Parathyroid adenoma (tissue), 2 donors: ENCODE data around the gene DLL4.

Experiments used
- H2AFZ ChIP-seq: fragments of 300-600 bp; sonication (generic); one replicate; pipeline ENCODE4 v1.7.0; 2017; ENCODE audit warnings: antibody characterized with exemption, mild to moderate bottlenecking
- H3K27ac ChIP-seq: fragments of 300-600 bp; sonication (generic); one replicate; pipeline ENCODE4 v1.7.0; 2017
- H3K27me3 ChIP-seq: fragments of 300-600 bp; sonication (generic); one replicate; pipeline ENCODE4 v1.7.0; 2017; ENCODE audit warnings: low read length; ENCODE audit not compliant: control insufficient read depth, insufficient read depth
- H3K36me3 ChIP-seq: fragments of 300-600 bp; sonication (generic); one replicate; pipeline ENCODE4 v1.7.0; 2017; ENCODE audit warnings: low read length; ENCODE audit not compliant: control insufficient read depth, insufficient read depth
- H3K4me1 ChIP-seq: fragments of 300-600 bp; sonication (generic); one replicate; pipeline ENCODE4 v1.7.0; 2017; ENCODE audit warnings: control low read depth
- H3K4me2 ChIP-seq: fragments of 300-600 bp; sonication (generic); one replicate; pipeline ENCODE4 v1.7.0; 2017; ENCODE audit warnings: low read length
- H3K4me3 ChIP-seq: fragments of 300-600 bp; sonication (generic); one replicate; pipeline ENCODE4 v1.7.0; 2017; ENCODE audit warnings: low read depth, low read length
- H3K79me2 ChIP-seq: fragments of 300-600 bp; sonication (generic); one replicate; pipeline ENCODE4 v1.7.0; 2017; ENCODE audit warnings: control low read depth
- H3K9ac ChIP-seq: fragments of 300-600 bp; sonication (generic); one replicate; pipeline ENCODE4 v1.7.0; 2017; ENCODE audit warnings: mild to moderate bottlenecking
- H3K9me3 ChIP-seq: fragments of 300-600 bp; sonication (generic); one replicate; pipeline ENCODE4 v1.7.0; 2017; ENCODE audit warnings: low read length; ENCODE audit not compliant: control insufficient read depth
- TF ChIP-seq, protein P1 (sequence below): fragments of 300-600 bp; sonication (generic); IDR thresholded peaks from one replicate; pipeline ENCODE4 v1.7.0; 2017; ENCODE audit warnings: antibody characterized with exemption, mild to moderate bottlenecking
- donor health status: primary hyperparathyroidism.

DLL4 gene

DNA sequence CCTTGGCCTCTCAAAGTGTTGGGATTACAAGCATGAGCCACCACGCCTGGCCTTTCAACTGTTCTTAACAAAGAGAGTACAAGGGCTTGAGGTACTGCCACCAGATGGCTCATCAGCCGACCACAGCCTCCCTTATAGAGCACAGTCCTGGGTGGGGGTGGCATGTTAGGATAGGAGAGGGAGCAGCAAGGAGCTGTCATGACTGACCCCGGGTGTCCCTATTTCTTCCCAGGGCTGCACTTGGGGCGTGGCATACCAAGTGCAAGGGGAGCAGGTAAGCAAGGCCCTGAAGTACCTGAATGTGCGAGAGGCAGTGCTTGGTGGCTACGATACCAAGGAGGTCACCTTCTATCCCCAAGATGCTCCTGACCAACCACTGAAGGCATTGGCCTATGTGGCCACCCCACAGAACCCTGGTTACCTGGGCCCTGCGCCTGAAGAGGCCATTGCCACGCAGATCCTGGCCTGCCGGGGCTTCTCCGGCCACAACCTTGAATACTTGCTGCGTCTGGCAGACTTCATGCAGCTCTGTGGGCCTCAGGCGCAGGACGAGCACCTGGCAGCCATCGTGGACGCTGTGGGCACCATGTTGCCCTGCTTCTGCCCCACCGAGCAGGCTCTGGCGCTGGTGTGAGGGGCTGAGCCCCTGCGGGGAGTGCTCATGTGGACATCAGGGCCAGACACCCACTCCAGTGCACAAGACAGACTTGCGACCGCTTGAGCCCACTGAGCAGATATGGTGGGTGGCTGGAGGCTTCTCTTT is 26.2 kb downstream of the DLL4 start:
- no peaks in the 10 kb centered on the region for H3K79me2 ChIP-seq
- H3K9me3 ChIP-seq: no peaks in the 10 kb centered on the region
- peaks cover 4% of the 10 kb centered on the region for H3K4me1 ChIP-seq
- no peak overlapping the region for H3K27ac ChIP-seq
- H3K9ac ChIP-seq: no peak overlapping the region
- H3K36me3 ChIP-seq: no peaks in the 10 kb centered on the region
- no peak overlapping the region for H3K4me2 ChIP-seq
- no peak overlapping the region for H2AFZ ChIP-seq
- no peak overlapping the region for H3K4me3 ChIP-seq
- TF ChIP-seq, protein P1, sequence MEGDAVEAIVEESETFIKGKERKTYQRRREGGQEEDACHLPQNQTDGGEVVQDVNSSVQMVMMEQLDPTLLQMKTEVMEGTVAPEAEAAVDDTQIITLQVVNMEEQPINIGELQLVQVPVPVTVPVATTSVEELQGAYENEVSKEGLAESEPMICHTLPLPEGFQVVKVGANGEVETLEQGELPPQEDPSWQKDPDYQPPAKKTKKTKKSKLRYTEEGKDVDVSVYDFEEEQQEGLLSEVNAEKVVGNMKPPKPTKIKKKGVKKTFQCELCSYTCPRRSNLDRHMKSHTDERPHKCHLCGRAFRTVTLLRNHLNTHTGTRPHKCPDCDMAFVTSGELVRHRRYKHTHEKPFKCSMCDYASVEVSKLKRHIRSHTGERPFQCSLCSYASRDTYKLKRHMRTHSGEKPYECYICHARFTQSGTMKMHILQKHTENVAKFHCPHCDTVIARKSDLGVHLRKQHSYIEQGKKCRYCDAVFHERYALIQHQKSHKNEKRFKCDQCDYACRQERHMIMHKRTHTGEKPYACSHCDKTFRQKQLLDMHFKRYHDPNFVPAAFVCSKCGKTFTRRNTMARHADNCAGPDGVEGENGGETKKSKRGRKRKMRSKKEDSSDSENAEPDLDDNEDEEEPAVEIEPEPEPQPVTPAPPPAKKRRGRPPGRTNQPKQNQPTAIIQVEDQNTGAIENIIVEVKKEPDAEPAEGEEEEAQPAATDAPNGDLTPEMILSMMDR: no peak
- no peaks in the 10 kb centered on the region for H3K27me3 ChIP-seq

DNA sequence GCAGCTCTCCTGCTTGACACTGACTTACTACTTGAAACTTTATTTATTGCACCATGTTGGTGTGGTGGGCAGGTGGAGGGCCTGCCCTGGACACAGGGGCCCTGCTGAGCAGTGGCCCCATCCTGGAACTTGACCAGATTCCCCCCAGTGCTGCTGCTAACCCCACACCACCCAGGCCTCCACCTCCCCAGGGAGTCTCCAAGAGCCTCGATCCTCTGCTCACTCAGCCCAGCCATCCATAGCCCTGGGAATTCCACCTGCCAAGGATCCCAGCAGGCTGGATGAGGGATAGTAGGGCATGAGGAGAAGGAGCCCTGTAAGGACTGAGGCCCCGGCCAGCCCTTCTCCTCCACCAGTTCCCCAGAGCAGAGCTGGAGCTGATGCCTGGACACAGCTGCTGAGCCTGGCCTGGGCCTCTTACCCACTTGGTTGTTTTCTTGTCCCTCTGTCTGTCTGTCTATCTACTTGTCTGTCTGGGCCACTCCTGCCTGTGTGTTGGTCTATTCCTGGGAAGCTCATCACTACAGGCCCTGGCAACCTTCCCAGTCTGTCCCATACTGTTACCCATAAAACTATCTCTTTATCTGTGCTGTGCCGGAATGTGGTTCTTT is 26.9 kb downstream of the DLL4 start:
- Histone ChIP-seq H3K4me1 (peaks cover 4% of the 10 kb centered on the region), H3K4me3 (no peak overlapping the region), H3K4me2 (no peak overlapping the region), H3K36me3 (no peaks in the 10 kb centered on the region), H3K9ac (no peak overlapping the region), H3K27ac (no peak overlapping the region), H3K27me3 (no peaks in the 10 kb centered on the region), H3K9me3 (no peaks in the 10 kb centered on the region), H3K79me2 (no peaks in the 10 kb centered on the region), H2AFZ (no peak overlapping the region)
- TF ChIP-seq, protein P1: no peak

DNA sequence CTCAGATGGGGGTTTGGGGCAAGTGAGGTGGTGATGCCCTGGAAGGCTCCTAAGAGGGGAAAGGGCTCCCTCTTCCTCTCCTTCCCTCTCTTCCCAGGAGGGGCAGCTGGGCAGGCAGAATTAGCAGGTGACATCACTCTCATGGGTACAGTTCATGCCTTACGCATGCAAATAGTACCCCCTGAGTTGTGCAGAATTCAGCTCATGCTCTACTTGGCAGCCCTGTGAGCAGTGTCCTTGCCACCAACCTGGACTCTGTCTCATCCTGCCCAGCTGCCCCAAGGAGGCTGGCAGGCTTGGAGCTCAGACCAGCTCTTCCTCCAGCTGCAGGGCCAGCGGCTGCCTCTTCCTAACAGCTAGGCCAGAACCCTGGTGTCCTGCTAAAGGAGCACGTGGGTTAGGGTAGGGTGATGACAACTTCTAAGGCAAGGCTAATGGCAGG is 27.4 kb downstream of the DLL4 start:
- TF ChIP-seq, protein P1: no peak
- Histone ChIP-seq H3K36me3 (no peaks in the 10 kb centered on the region), H3K4me3 (no peak overlapping the region), H3K27ac (no peak overlapping the region), H3K27me3 (no peaks in the 10 kb centered on the region), H3K9me3 (no peaks in the 10 kb centered on the region), H3K4me1 (peaks cover 4% of the 10 kb centered on the region), H3K9ac (no peak overlapping the region), H2AFZ (no peak overlapping the region), H3K79me2 (no peaks in the 10 kb centered on the region), H3K4me2 (no peak overlapping the region)

DNA sequence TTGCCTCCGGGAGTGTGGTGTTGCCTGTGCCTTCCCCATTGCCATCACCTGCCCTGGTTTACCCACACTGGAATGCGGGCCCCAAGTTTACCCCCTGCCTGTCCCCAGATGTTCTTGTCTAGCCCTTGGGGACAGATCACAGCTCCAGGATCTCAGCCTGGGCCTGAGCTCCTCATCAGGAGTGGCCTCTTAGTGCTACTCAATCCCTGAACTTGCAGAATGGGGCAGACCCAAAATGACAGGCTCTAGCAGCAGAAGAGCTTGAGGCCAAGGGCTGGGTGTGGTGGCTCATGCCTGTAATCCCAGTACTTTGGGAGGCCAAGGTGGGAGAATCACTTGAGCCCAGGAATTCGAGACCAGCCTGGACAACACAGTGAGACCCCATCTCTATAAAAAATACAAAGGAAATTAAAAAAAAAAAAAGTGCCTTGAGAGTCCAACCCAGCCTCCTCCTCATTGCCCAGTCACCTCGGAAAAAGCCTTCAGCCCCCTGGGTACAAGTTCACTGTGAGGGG is 28.0 kb downstream of the DLL4 start:
- Histone ChIP-seq H3K27ac (no peak overlapping the region), H3K4me2 (no peak overlapping the region), H3K4me3 (no peak overlapping the region), H3K4me1 (peaks cover 4% of the 10 kb centered on the region), H3K27me3 (no peaks in the 10 kb centered on the region), H3K9ac (no peak overlapping the region), H3K79me2 (no peaks in the 10 kb centered on the region), H2AFZ (no peak overlapping the region), H3K9me3 (no peaks in the 10 kb centered on the region), H3K36me3 (no peaks in the 10 kb centered on the region)
- TF ChIP-seq, protein P1: no peak
